Measurements from ENCODE around the gene NARS2.

- no peak for TF ChIP-seq CTCF (IDR thresholded peaks at IDR 0.05)
- no peak for TF ChIP-seq POLR2A (IDR thresholded peaks at IDR 0.05)
Measured at GRCh38 chr11:78423241-78423640, 151.4 kb downstream of the NARS2 start.
